GM03348 (cell line): Measurements from ENCODE around the gene KLK10.
A peak's percentile ranks its signal among the peaks of the same experiment; 100 is the strongest.

Experiments
- DNase-seq: peaks from one replicate; pipeline ENCODE4 v3.0.0; 2012; ENCODE audit warnings: low spot score

The KLK10 gene, protein sequence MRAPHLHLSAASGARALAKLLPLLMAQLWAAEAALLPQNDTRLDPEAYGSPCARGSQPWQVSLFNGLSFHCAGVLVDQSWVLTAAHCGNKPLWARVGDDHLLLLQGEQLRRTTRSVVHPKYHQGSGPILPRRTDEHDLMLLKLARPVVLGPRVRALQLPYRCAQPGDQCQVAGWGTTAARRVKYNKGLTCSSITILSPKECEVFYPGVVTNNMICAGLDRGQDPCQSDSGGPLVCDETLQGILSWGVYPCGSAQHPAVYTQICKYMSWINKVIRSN

DNA sequence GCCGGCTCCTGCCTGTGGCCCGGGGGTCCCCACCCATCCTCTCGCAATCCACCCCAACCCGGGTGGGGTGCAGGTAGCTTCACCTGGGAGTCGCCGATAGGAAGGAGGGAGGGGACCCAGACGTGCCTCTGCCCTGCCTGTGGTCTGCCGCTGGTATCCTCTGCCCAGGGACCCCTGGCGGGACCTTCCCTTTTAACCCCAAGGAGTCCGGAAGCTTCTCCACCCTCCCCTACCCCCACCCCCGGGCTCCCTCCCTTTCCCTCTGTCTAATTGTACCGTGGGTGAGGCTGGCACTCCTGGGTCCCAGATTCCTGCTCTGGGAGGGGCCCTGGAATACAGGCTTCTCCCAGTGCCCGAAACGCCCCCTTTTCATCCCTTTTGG lies at the start of gene KLK10:
Gene KLK10, minus strand, starts transcription at position 166 of the 382 bp plus-strand sequence. CDS start 579 bp downstream, outside the sequence.
- DNase-seq = no peak

DNA sequence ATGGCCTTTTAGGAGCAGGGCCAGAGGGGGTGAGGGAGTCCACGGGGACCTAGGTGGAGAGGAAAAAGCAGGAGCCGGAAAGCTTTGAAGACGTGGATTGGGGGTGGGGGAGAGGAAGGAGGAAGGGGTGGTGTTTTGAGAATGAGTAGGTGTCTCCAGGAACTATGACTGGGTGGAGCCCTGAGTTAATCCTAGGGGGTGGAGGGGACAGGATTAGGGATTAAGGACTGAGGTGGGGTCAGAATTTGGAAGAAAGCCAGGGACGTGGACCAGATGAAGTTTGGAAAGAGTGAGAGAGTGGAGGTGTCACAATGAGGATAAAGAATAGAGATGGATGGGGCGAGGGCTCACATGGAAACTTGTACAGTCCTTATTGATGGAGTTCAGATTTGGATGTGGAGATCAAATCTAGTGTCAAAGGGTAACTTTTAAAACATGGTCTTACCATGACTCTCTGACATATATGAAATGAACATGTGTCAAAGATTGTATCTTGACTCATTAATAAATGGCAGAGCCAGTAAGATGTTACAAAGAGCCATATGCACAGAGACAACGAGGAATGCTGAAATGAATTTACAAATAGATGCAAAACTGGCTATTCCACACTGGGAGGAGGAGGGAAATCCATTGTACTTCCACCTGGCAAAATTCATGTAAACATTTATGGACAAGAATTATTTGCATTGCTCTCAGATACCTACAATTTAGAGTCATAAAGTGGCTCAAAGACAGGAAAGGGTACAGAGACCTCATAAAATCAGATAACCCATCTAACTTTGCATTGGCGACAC lies 47.1 kb upstream of the KLK10 start:
- no peak for DNase-seq

DNA sequence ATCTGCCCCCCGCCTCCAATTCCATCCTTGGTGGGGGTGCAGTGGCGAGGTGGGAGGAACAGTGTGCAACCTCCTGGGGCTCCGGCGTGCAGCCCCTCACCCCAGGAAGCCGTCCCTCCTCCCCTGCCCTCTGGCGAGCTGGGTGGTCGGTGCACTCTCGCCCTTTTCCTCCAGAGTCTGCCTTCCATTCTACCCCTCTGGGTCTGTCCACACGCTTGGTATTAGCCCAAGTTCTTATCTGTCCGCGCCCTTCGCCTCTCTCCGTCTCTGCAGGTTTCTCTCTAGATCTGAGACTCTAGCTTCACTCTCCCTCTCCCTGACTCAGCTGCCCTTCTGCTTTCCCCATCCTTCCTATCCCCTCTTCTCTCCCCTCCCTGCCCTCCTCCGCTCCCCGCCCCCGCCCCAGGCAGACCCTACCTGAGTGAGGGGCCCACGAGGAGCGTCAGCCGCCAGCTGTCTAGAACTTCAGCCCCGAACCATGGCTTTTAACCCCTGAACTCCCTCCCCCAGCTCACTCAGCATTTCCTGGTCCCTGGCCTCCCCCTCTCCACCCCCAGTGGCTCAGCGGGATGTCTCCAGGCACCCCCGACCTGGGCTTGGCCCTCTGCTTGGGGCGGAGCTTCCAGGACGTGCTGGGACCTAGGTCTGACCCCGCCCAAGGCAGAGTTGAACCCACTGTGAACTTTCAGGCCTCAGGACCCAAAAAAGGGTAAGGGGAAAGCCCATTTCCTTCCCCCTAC lies 45.9 kb upstream of the KLK10 start:
- no peak for DNase-seq

DNA sequence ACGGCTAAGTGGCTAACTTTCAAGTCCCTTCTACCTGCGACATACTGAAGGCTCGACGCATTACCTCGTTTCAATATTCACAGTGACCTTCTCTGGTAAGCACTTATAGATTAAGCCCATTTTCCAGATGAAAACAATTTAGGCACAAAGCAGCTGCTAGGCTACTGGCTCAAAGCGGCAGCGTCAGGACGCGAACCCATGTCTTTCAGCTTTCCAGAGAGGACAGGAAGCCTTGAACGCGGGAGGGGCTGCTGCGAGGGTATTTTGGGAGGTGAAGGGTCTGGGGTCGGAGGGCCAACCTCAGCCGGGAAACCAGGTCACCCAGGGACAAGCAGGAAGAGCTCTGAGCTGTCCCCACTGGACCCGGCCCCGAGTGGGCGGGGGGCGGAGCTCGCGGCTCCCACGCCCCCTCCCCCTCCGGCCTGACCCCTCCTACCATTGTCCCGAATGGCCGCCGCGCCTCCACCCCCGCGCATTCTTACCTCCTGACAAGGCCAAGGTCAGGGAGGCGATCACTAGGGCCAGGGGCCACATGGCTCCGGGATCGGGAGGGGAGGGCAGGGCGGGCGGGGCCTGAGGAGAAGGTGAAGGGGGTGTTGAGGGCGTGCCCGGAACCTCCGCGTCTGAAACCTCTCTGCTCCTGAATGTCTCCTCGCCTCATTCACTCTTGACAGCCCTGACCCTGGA lies 45.2 kb upstream of the KLK10 start, which contains the start of gene KLK13:
Gene KLK13, minus strand, starts transcription at position 559 of the 687 bp plus-strand sequence. Its CDS starts 25 bp downstream, at position 534.
- DNase-seq = peak; percentile 31

DNA sequence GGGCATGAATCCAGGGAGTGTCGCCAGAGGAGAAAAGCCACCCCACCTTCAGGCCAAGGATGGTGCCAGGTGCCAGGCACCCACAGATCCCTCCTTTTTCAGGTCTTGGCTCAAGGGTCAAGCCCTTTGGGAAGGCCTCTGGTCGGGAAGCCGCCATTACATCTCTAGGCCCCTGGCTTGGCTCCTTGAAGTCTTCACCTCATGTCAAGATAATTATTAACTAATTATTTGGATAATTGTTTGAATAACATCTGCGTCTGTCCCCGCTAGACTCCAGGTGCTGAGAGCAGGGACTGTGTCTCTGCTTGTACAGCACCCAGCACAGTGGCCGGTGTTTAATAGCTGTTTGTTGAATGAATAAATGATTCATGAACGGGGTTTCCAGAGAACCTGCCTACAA lies 44.2 kb upstream of the KLK10 start:
- no peak for DNase-seq

DNA sequence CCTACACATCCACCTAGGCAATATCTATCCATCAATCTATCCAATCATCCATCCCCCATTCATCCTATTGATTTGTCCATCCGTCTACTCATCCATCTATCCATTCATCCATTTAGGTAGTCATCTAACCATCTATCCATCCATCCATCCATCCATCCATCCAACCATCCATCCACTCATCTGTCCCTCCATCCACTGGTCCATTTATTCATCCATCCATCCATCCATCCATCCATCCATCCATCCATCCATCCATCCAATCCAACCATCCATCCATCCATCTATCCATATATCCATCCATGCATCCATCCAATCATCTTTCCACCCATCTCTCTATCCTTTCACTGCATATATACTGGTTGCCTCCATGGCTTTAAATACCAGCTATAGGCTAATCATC lies 41.5 kb upstream of the KLK10 start:
- no peak for DNase-seq

DNA sequence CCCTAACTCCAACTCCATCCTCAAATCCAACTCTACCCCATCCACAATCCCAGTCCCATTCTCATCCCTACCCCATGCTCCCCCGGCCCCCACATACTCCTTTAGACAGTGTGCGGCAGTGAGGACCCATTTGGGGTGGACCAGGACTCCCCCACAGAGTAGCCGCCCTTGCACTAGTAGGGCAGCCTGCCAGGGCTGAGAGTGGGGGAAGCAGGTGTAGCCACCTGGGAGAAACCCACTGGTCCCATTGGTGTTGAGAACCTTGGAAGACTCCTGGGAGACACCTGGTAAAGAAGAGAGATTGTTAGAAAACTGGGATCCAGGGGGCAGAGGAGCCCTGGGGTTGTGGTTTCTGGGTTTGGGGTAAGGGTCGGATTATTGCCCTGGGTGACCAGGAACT lies 40.8 kb upstream of the KLK10 start:
- no peak for DNase-seq

DNA sequence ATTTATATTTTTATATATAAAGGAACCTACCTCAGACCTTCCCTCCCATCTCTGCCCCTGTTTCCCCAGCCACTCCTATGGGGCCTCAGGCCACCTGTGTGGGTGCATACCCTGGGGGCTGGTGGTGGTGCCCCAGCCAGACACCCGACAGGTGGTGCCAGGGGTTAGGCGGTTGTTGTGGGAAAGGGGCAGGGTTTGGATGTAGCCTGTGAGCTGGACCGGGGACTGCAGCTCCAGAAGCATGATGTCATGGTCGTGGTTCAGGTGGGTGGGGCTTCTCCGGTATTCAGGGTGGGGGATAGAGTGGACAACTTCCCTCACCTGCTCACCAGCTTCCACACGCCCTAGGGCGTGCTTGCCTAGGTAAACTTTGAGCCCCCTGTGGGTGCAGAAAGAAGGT lies 40.2 kb upstream of the KLK10 start:
- DNase-seq = no peak

DNA sequence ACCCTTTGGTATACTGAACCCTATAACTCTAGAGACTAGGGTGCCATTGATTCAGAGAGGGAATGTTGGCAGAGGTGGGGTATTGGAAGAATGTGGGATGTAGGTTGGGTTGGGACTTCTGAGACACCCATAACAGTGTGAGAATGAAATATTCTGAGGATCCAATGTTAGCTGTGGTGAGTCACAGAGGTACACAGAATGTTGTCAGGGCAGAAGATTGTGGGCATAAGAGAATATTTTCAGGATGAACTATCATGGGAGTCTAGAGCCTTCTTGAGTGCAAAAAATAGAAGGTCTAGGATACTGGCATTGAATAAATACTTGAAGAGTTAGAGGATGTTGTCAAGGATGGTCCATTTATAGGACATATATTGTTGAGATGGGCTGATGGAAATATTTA lies 36.4 kb upstream of the KLK10 start:
- no peak for DNase-seq

DNA sequence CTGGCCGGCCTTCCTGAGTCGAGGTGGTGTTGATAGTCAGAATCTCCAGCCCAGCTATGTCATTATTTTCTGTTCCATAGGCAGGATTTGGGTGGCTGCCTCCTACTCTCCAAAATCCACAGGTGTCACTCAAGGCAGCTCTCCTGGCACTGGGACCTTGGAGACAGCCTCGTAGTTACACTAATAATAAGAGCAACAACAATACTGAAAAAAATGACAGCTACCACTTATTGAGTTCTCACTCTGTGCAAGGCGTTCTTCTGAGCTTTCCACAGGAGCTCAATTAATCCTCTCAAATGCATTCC lies 27.5 kb upstream of the KLK10 start:
- no peak for DNase-seq

DNA sequence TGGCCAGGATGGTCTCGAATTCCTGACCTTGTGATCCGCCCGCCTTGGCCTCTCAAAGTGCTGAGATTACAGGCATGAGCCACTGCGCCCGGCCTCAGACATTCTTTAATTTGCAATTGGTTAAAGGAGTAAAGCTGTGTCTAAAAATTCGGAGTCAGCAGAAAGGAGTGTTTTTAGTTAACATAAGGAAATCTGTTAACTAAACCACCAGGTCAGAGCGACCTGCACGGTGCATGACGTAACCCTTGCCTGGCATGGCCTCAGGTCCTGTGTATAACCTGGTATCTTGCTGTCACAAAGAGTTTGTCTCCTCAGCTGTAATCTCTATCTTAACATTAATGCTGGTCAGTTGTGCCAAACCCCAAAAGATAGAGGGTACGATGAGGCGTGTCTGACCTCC lies 24.8 kb upstream of the KLK10 start:
- no peak for DNase-seq

DNA sequence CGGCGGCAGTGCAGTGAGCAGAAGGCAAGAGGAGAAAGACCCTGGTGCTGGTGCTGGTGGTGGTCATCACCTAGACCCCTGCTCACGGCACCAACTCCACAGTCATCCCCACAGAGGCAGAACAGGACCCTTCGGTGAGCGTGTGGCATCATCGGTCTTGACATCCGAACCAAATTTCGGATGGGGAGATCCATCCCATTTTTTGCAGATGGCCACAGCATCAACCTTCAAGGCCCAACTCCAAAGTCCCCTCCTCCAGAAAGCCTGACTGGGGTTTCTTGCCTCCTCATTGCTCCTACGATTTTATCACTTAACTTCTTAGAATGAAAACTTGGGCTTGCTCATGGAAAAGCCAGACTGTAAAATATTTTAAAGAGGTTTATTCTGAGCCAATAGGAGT lies 24.0 kb upstream of the KLK10 start:
- DNase-seq = no peak

DNA sequence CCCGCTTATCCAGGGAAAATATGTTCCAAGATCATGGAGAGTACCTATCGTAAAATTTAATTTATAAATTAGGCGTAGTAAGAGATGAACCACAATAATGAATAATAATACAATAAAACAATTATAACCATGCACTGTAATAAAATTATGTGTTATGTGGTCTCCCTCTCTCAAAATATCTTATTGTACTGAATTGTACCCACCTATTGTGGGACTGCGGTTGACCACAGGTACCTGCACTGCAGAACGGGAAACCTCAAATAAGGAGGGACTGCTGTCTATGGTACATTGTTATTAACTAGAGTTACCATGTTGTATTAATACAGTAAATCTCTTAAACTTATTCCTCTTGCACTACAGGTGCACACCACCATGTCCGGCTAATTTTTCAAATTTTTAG lies 20.6 kb upstream of the KLK10 start:
- DNase-seq = no peak

DNA sequence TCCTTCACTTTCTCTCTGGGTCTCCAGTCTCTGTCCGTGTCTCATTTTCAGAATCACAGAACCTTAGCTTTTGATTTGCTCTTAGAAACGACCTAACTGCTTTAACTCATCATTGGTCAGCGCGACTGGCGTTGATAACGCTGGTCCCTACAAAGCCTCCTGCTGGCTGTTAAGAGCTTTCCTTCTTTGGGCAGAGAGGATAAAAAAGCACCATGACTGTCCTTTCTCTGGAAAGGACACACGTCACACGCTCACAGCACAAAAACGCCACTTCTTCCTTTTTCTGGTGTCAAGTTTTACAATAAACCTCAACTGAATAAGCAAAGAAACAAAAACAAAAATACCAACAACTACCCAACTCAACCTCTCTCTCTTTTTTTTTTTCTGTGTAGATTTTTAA lies 17.0 kb upstream of the KLK10 start:
- no peak for DNase-seq

DNA sequence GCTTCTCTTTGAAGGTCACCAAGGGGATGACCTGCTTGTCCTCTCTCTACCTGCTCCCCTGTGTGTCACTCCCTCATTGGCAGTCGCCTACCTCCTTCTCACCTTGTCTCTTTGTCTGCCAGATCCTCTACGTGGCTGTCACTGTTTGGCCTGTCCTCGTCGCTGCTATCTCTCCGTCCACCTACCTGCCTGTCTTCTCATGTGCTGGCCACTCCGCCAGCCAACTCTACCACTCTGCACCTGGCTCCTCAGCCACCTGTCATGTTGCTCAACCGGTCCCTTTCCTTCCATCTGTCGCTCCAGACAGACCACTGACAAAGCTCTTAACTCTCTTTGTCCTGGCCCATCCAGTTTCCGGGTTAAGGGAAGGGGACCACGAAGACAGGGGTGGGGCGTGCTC lies 15.2 kb upstream of the KLK10 start, which contains the start of gene KLK12:
Gene KLK12, minus strand, starts transcription at position 299 of the 400 bp plus-strand sequence. CDS start 381 bp downstream, outside the sequence.
- DNase-seq = no peak

DNA sequence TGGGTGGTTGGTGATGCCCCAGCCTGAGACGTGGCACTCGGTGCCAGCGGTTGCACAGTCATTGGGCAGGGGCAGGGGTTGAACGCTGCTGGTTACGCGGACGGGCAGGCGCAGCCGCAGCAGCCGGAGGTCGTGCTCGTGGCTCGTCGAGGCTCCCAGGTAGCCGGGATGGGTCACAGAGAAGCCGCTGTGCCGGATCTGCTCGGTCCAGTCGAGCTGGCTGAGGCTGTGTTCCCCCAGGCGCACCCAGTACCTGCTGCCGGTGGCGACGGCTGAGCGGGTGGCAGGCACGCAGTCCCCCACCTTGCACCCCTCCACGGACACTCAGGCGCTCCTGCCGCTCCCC lies 12.3 kb upstream of the KLK10 start:
- DNase-seq = no peak

DNA sequence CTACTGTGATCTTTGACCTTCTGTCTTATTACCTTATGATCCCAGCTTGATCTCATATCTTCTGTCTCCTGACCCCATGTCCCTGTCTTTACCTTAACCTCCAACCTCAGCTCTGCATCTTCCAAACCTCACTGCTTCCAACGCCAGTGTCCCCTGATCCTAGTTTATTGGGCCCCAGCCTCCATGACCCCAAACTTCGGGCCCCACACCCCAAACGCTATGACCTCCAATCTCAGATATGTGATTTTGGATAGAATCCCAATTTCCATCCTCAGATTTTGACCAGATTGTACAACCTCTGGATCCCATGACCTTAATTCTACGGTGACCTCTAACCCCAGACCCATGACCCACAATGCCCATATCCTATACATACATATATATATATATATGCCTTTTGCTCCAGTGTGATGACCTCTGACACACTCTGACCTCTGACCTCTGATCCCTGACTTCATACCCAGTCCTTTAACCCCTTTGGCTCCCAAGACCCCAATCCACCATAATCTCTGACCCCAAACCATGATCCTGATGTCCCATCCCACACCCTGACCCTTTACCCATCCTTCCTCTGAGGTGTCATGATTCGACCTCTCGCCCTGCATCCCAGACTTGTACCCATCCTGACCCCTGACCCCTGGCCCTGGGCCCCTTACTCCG lies 11.8 kb upstream of the KLK10 start:
- no peak for DNase-seq

DNA sequence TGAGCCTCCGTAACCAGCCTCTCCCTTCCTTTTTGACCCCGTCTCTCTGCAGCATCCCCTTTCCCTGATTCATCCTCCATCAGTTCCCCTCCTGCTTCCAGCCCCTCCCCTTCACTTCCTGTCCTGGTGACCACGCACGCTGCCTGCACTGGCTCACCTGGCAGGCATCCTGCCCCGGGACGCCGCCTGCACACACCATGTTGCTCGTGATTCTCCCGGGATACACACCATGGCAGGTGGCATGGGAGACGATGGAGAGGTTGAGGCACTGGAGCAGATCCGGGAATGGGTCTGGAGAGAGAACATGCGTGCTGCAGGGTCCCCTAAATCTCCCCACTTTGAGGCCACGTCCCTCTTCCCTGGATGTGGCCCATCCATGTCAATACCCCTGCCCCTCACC lies 11.1 kb upstream of the KLK10 start:
- DNase-seq = no peak

DNA sequence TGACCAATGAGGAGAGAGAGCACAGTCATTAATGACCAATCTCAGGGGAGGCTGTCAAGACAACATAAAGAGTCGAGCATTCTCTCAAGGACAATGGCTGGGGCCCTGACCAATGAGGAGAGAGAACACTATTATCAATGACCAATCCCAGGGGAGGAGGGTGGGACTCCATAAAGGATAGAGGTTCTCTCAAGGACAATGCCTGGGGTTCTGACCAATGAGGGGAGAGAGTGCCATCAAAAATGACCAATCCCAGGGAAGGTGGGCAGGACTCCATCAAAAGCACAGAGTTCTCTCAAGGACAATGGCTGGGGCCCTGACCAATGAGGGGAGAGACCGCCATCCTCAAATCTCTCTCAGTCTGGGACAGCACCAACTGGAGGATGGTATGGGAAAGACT lies 10.2 kb upstream of the KLK10 start:
- DNase-seq = no peak

DNA sequence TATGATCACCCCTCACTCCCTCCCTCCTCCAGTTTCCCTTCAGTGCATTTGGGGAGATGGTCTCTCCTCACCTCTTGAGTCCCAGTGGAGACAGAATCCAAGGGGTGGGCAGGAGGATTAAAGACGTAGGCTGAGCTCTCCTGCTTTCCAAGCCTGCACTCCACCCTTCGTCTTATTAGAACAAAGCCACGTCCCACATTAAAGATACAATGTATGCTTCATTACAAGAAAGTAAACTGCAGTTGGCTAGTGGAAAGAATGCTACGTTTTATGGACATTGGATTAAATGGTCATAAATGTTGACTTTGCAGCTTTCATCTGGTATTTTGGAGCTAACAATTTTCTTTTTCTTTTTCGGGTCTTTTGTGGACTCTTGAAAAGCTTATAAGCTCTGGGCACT lies 8.4 kb upstream of the KLK10 start:
- no peak for DNase-seq

DNA sequence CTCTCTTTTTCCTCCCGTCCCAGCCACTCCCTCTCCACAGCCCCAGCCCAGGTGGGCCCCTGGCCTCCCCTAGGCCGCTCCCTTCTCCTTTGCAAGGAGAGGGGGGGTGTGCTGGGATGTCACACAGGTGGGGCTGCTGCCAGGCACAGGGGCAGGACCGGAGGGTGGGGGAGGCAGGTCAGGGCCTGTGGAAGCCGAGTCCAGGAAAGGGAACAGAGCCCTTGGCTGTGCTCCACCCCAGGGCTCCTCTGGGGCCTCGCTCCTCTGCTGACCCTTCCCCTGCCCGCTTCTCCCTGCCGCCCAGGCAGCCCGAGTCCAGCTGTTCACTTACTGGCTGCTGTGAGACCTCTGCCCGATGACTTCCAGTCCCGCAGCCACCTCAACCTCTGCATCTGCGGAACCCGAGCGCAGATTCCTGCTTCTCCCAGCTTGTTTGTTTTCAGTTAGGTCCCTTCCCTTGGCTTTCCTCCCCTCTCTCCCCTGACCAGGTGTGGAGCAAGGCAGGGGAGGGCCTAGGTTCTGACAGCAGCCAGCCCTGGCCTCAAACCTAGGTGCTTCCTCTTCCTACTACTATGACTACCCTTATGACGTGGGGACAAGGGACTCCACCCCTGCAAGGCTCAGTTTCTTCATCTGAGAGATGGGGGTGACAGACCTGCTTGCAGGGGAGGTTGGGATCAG lies 7.8 kb upstream of the KLK10 start:
- DNase-seq = no peak

DNA sequence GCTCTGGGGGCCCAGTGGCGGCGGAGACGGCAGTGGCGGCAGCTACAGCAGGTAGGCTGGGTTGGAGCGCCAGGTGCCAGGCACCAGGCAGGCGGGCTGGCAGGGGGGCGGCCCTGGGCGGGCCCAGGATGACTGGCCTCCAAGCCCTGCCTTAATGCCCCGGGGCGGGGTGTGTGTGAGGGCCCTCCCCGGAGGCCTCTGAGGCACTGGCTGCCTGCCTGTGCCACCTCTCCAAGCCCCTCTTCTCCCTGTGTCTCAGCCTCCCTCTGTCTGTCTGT lies 7.0 kb upstream of the KLK10 start, which contains the start of gene KLK11:
Gene KLK11, minus strand, starts transcription at position 63 of the 278 bp plus-strand sequence. CDS start 985 bp downstream, outside the sequence.
- no peak for DNase-seq
